ENCODE data around the gene PYM1.

DNA sequence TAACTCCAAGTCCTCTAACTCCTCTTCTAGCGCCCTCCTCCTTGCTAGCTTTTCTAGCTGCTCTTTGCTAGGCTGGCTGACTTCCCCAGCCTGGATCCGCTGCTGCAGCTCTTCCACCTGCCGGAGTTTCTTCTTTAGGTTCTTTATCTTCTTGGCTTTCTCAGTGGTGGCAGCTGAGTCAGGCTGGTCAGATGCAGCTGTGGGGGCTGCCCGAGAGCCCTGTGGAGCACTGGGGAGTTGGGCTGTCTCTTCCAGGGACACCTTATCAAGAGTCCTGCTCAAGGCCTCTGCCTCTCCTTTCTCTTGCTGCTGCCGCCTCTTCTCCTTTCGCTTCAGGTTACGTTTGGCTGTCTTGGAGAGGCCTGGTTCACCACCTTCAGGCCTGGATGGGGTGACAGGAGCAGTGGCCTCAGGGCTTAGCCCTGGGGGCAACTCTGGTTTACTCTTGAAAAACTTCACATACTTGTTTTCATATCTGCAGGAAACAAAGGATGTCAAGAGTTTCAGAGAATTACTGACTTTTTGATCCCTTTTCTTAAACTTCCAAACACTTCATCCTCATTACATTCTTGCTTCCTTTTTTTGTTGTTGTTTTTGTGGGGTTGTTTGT lies 25.7 kb downstream of the PYM1 start:
- TF ChIP-seq, protein P1, sequence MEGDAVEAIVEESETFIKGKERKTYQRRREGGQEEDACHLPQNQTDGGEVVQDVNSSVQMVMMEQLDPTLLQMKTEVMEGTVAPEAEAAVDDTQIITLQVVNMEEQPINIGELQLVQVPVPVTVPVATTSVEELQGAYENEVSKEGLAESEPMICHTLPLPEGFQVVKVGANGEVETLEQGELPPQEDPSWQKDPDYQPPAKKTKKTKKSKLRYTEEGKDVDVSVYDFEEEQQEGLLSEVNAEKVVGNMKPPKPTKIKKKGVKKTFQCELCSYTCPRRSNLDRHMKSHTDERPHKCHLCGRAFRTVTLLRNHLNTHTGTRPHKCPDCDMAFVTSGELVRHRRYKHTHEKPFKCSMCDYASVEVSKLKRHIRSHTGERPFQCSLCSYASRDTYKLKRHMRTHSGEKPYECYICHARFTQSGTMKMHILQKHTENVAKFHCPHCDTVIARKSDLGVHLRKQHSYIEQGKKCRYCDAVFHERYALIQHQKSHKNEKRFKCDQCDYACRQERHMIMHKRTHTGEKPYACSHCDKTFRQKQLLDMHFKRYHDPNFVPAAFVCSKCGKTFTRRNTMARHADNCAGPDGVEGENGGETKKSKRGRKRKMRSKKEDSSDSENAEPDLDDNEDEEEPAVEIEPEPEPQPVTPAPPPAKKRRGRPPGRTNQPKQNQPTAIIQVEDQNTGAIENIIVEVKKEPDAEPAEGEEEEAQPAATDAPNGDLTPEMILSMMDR (IDR thresholded peaks at IDR 0.05) = no peak
- TF ChIP-seq POLR2AphosphoS5 (IDR thresholded peaks at IDR 0.05) (no peak), POLR2A (IDR thresholded peaks at IDR 0.05) (no peak)
